Mammary epithelial cell (primary cell): ENCODE results near the gene RAPGEF2.

Experiments
- CTCF ChIP-seq, 2 donors: IDR thresholded peaks in 1 of 2; conservative IDR thresholded peaks in 1 of 2; 2 replicates each; pipeline ENCODE4 v1.5.1; 2011 to 2012; ENCODE audit warnings: inconsistent platforms in 2 of 2, low read length in 2 of 2, mild to moderate bottlenecking in 2 of 2, control low read depth in 1 of 2, low read depth in 1 of 2; ENCODE audit not compliant: insufficient read depth in 1 of 2; ENCODE audit errors: extremely low read depth in 1 of 2
- EZH2 ChIP-seq: IDR thresholded peaks from 2 replicates; pipeline ENCODE4 v1.6.1; 2012; ENCODE audit warnings: low read length, inconsistent platforms, borderline replicate concordance

GRCh38 chr4:159121371-159121770 is 18.5 kb downstream of the RAPGEF2 start:
- no peak for TF ChIP-seq CTCF (conservative IDR thresholded peaks at IDR 0.05 in 1 of 2, IDR thresholded peaks at IDR 0.05 in 1 of 2; ENCODE audit: extremely low read depth in 1 of 2, insufficient read depth in 1 of 2, low read depth in 1 of 2, low read length in 2 of 2)
- TF ChIP-seq EZH2: no peak
